Mammary epithelial cell (primary cell): ENCODE results near the gene GMEB2.

Experiments
- EZH2 ChIP-seq: IDR thresholded peaks from 2 replicates; pipeline ENCODE4 v1.6.1; 2012; ENCODE audit warnings: low read length, inconsistent platforms, borderline replicate concordance
- TF ChIP-seq, protein P1 (sequence below), 2 donors: IDR thresholded peaks in 1 of 2; conservative IDR thresholded peaks in 1 of 2; 2 replicates each; pipeline ENCODE4 v1.5.1; 2011 to 2012; ENCODE audit warnings: inconsistent platforms in 2 of 2, low read length in 2 of 2, mild to moderate bottlenecking in 2 of 2, control low read depth in 1 of 2, low read depth in 1 of 2; ENCODE audit not compliant: insufficient read depth in 1 of 2; ENCODE audit errors: extremely low read depth in 1 of 2

DNA sequence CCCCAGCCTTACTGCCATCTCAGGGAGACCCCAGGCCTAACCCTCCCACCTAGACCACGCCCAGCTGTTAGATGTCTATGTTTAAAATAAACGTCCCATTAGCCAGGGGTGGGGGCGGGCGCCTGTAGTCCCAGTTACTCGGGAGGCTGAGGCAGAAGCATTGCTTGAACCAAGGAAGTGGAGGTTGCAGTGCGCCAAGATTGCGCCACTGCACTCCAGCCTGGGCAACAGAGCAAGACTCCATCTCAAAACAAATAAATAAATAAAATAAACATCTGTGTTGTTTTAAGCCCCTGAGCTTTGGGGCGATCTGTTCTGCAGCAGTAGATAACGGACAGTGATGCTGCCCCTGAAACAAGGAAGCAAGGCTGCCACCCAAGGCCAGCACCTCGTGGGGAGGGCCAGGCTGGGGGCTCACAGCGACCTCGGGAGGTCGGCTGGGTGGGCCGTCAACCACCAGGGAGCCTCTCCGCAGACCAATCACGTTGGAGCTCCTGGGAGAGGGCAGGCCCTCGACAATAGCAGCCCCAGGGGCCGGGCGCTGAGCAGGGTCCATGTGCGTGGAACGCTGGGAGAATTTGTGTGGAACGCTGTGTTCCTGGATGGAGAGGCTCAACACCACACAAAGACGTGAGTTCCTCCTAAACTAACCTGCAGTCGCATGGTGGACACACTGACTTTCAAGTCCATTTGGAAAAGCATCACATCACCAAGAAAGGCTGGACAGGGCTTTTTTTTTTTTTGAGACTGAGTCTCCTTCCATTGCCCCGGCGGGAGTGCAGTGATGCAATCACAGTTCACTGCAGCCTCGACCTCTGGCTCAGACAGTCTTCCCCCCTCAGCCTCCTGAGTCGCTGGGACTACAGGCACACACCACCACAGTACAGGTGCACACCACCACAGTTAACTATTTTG, 51.8 kb downstream of the GMEB2 start:
- TF ChIP-seq, protein P1, sequence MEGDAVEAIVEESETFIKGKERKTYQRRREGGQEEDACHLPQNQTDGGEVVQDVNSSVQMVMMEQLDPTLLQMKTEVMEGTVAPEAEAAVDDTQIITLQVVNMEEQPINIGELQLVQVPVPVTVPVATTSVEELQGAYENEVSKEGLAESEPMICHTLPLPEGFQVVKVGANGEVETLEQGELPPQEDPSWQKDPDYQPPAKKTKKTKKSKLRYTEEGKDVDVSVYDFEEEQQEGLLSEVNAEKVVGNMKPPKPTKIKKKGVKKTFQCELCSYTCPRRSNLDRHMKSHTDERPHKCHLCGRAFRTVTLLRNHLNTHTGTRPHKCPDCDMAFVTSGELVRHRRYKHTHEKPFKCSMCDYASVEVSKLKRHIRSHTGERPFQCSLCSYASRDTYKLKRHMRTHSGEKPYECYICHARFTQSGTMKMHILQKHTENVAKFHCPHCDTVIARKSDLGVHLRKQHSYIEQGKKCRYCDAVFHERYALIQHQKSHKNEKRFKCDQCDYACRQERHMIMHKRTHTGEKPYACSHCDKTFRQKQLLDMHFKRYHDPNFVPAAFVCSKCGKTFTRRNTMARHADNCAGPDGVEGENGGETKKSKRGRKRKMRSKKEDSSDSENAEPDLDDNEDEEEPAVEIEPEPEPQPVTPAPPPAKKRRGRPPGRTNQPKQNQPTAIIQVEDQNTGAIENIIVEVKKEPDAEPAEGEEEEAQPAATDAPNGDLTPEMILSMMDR (conservative IDR thresholded peaks at IDR 0.05 in 1 of 2, IDR thresholded peaks at IDR 0.05 in 1 of 2; ENCODE audit: extremely low read depth in 1 of 2, insufficient read depth in 1 of 2, low read depth in 1 of 2, low read length in 2 of 2) = no peak
- TF ChIP-seq EZH2 = no peak
